Measurements from ENCODE around the gene REEP1. TPM values are rescaled to one million over a fixed set of nuclear protein-coding genes. Genes with fewer than 3 reads are reported as not detected.

The REEP1 gene
- total RNA-seq, 1 experiment from 2014 or later: 0.23 TPM

DNA sequence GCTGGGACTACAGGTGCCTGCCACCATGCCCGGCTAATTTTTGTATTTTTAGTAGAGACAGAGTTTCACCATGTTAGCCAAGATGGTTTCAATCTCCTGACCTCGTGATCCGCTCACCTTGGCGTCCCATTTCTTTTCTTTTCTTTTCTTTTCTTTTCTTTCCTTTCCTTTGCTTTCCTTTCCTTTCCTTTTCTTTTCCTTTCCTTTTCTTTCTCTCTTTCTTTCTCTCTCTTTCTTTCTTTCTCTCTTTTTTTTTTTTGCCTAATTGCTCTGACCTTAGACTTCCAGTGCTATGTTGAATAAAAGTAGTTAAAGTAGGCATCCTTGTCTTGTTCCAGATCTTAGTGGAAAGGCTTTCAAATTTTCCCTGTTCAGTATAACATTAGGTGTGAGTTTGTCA is 41.0 kb upstream of the REEP1 start:
- in situ Hi-C loops (cut with HindIII; ENCODE audit: low pct_unique_long_range_greater_than_20kb, low sequenced_read_pairs): no loop called here

DNA sequence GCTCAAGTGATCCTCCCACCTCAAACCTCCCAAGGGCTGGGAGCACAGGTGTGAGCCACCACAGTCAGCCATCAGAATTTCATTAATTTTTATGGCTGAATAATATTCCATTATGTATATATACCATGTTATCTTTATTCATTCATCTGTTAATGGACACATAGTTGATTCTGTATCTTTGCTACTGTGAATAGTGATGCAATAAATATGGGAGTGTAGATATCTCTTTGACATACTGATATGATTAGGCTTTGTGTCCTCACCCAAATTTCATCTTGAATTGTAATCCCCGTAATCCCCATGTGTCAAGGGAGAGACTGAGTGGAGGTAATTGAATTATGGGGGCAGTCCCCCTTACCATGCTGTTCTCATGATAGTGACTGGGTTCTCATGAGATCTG is 38.2 kb upstream of the REEP1 start:
- intact Hi-C loops (cut with micrococcal nuclease; ENCODE audit: unreplicated experiment): no loop called here
- no peaks in the 10 kb centered on the region for H3K4me1 ChIP-seq (ENCODE audit: control insufficient read depth, insufficient read depth, low read length)
- no peaks in the 10 kb centered on the region for H3K9me3 ChIP-seq (ENCODE audit: control insufficient read depth, insufficient read depth, low read depth, low read length)
- POLR2A ChIA-PET: no interaction called here
- TF ChIP-seq, protein P1, sequence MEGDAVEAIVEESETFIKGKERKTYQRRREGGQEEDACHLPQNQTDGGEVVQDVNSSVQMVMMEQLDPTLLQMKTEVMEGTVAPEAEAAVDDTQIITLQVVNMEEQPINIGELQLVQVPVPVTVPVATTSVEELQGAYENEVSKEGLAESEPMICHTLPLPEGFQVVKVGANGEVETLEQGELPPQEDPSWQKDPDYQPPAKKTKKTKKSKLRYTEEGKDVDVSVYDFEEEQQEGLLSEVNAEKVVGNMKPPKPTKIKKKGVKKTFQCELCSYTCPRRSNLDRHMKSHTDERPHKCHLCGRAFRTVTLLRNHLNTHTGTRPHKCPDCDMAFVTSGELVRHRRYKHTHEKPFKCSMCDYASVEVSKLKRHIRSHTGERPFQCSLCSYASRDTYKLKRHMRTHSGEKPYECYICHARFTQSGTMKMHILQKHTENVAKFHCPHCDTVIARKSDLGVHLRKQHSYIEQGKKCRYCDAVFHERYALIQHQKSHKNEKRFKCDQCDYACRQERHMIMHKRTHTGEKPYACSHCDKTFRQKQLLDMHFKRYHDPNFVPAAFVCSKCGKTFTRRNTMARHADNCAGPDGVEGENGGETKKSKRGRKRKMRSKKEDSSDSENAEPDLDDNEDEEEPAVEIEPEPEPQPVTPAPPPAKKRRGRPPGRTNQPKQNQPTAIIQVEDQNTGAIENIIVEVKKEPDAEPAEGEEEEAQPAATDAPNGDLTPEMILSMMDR (IDR thresholded peaks at IDR 0.05): no peak
- peaks cover 4% of the 10 kb centered on the region for H3K27me3 ChIP-seq (ENCODE audit: control insufficient read depth, insufficient read depth, low read length)
- CTCF ChIA-PET: no interaction called here
- H3K27ac ChIP-seq (ENCODE audit: low read length): no peak overlapping the region
- no peaks in the 10 kb centered on the region for H3K36me3 ChIP-seq (ENCODE audit: control insufficient read depth, insufficient read depth, low read length)
- BruUV-seq (replicated peaks): no TSS peak
- no peak for DNase-seq (ENCODE audit: low read depth, low spot score)
- H3K4me3 ChIP-seq (ENCODE audit: low read depth in 2 of 2, low read length in 2 of 2): no peak overlapping the region
- in situ Hi-C loops (cut with HindIII; ENCODE audit: low pct_unique_long_range_greater_than_20kb, low sequenced_read_pairs): no loop called here
- ATAC-seq: no peak

More for the DNA sequence above, 41.0 kb upstream of the REEP1 start:
- ATAC-seq: no peak
- no peak for TF ChIP-seq SIN3A (IDR thresholded peaks at IDR 0.05; ENCODE audit: borderline replicate concordance, insufficient read depth, low read depth, low read length)
- no peak for TF ChIP-seq REST (IDR thresholded peaks at IDR 0.05; ENCODE audit: insufficient read depth in 1 of 2, low read depth in 2 of 2, low read length in 1 of 2)
- TF ChIP-seq TCF7L2 (IDR thresholded peaks at IDR 0.05; ENCODE audit: low read depth, low read length): no peak
- no peak for TF ChIP-seq POLR2AphosphoS5 (IDR thresholded peaks at IDR 0.05; ENCODE audit: low read depth, low read length)
- TF ChIP-seq, protein P1 (IDR thresholded peaks at IDR 0.05): no peak
- no peak overlapping the region for H3K27ac ChIP-seq (ENCODE audit: low read length)
- H3K36me3 ChIP-seq (ENCODE audit: control insufficient read depth, insufficient read depth, low read length): no peaks in the 10 kb centered on the region
- H3K4me3 ChIP-seq (ENCODE audit: low read depth in 2 of 2, low read length in 2 of 2): no peak overlapping the region
- peaks cover 4% of the 10 kb centered on the region for H3K27me3 ChIP-seq (ENCODE audit: control insufficient read depth, insufficient read depth, low read length)
- DNase-seq (ENCODE audit: low read depth, low spot score): no peak
- CTCF ChIA-PET: no interaction called here
- no peaks in the 10 kb centered on the region for H3K4me1 ChIP-seq (ENCODE audit: control insufficient read depth, insufficient read depth, low read length)
- no peaks in the 10 kb centered on the region for H3K9me3 ChIP-seq (ENCODE audit: control insufficient read depth, insufficient read depth, low read depth, low read length)
- POLR2A ChIA-PET: no interaction called here
- intact Hi-C loops (cut with micrococcal nuclease; ENCODE audit: unreplicated experiment): no loop called here
- no TSS peak for BruUV-seq (replicated peaks)

All from Panc1 (cell line).